NCI-H345 treated with DMSO at 0.1 percent for 48 hours (cell line): ENCODE data around the gene MXRA7.
"Not testable (repeated sequence)": the region's sequence is repeated elsewhere in the genome, so short reads cannot be mapped to it uniquely, and the experiment has no call there.

Experiments
- DNase-seq: peaks from one replicate; lab custom pipeline; 2025; ENCODE audit not compliant: unreplicated experiment; lab: John Stamatoyannopoulos, UW

The MXRA7 gene

DNA sequence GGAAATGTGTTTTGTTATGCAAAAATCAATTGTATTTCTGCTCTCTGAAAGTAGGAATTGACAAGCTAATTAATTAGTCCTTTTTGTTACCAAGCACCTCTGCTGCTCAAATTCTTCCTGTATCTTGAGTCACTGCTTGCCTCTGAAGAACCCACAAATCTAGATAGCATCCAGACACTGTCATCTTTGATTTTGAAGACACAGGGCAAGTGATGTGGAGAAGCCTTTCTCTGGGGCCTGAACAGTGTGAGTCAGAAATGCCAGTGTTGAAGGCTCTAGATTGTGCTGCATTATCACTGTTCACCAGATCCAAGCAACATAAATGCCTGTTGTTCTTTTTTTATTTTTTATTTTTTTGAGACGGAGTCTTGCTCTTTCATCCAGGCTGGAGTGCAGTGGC lies 56.4 kb downstream of the MXRA7 start:
- no peak for DNase-seq

GRCh38 chr17:76650504-76650903 lies 60.3 kb downstream of the MXRA7 start:
- no peak for DNase-seq

GRCh38 chr17:76646712-76647111 lies 64.1 kb downstream of the MXRA7 start:
- DNase-seq = no peak

DNA sequence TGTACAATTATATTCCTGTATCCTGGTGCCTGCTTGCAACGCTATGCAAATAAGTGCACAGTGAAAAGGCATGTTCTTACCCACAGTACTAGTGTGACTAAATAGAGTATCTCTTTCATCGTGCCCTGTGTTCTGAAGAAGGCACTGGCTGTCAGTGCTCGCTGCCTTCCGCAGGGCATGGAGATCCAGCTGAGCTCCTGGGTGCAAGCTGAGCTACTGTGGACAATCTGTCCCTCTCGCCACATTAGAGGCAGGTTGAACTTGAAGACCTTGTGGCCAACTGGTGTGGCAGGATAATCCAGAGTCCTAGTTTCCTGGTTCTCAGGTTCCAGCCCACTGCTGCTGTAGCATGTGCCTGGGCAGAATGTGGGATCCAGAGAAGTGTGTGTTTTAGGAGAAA lies 65.3 kb downstream of the MXRA7 start:
- no peak for DNase-seq

DNA sequence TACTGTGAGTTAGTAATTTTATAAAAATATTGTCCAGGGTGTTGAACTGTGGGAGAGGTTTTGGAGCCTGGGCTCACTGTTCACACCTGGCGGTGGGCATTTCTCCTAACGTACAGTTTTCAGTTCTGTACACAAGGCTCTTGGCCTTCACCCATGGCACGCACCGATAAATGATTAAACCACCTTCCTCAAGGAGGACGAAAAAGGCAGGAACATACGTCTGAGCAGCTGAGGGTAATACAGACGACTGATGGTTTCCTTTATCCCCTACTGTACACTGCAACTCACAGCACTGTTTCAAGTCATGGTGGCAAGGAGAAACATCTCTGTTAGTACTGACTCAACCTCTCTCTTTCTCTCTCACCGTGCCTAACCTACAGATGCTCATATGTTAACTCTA lies 65.8 kb downstream of the MXRA7 start:
- DNase-seq = no peak

- DNase-seq = no peak
Measured at GRCh38 chr17:76643553-76644148, 67.1 kb downstream of the MXRA7 start, which contains the start of gene ST6GALNAC1. ST6GALNAC1 (minus strand) TSS chr17:76643757; CDS start chr17:76643638, 119 bp downstream.

DNA sequence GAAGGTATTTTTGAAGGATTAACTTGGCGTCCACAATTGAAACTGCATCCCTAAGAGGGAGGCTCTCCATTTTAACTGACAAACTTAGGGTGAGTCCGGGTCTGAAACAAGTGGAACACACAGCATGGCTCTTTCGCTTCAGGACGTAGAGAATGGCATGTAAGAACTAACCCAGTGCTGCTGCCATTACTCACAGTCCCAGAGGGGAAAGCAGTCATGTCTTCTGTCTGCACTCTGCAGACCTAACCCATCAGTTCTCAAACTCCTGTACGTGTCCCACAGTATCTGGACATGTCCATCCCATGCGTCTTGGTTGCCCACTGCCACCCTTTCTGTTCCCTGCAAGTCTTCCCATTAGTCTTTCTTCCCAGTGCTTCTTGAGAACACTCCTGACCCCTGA lies 67.8 kb downstream of the MXRA7 start:
- DNase-seq = no peak

- no peak for DNase-seq
Measured at GRCh38 chr17:76642032-76642561, 68.7 kb downstream of the MXRA7 start.

- no peak for DNase-seq
Measured at GRCh38 chr17:76641501-76641900, 69.3 kb downstream of the MXRA7 start.

DNA sequence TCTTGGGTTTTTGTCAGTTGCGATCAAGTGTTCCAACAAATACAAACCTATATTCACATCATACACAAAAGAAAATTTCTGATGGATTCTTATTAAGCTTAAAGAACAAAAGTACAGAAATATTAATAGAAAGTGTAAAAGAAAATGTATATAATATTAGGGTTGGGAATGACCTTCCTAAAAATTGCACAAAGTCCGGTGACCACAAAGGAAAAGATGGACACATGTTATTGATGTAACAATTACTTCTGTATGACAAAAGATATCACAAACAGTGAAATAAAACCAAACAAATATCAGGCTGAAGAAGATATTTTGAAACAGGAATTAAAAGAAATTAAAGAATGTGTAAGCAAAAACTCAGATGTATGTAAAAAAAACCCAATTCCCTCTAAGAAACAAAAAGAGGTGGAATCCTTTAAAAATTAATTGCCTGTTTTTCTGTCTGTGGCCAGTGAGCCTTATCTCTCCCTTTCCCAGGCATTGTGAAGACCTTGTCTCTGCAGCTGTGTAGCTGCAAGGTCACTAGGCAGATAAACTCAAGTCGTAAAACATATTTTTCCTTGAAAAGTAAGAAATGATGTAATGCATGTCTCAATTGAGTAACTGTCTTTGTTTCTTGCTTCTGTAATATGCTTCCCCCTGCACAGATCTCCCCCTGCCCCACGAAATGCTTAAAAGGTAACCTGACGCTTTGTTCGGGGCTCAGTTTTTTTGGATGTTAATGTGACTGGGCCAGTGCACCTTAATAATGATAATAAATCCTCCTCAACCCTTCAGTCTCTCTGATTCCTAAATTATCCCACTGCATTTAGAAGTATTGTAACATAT lies 70.0 kb downstream of the MXRA7 start:
- DNase-seq = no peak

GRCh38 chr17:76638263-76638662 lies 72.5 kb downstream of the MXRA7 start:
- DNase-seq = no peak

- not testable (repeated sequence) for DNase-seq
Measured at GRCh38 chr17:76636486-76637206, 74.1 kb downstream of the MXRA7 start.

- DNase-seq = no peak
Measured at GRCh38 chr17:76635659-76636360, 75.0 kb downstream of the MXRA7 start.

DNA sequence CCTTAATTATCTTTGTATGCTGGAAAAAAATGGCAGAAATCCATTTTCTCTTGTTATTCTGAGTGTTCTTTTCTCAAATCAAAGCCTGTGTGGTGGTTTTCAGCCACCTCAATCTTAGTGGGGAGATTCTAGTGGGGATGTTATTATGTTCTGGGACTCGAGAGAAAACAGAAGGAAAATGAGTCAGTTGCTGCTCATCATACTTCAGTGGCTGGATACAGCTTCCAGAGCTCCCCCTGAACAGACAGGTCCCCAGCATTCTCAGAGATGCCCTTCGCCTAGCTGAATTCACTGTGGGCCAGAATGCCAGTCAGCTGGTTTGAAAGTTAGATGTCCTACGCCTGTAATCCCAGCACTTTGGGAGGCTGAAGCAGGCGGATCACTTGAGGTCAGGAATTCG lies 75.7 kb downstream of the MXRA7 start:
- DNase-seq = no peak

DNA sequence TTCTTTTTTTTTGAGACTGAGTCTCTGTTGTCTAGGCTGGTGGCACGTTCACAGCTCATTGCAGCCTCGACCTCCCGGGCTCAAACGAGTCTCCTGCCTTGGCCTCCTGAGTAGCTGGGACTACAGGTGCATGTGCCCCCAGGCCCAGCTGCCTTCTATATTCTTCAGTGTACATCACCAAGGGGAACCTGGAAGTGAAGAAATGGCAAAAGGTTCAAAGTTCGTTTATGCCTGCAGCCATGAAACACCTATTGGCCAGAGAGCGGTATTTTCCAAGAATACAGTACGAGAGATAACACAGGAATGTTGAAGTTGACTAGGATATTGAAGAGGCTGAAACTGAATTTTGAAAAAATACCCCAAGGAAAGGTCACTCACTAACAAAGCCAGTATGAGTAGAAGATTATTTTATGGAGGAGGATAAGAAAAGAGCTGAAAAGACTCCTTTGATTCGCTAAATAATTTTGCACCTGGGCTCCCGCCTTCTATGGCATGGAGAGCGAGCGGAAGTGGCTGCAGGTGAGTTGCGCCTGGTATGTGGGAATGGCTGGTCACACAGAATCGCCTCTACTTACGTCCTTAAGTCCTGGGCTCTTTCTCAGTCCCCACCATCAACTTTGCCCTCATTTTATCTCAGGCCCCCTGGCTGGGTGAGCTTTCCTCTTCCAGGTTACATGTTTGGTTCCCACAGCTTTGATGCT lies 77.0 kb downstream of the MXRA7 start:
- DNase-seq = no peak

DNA sequence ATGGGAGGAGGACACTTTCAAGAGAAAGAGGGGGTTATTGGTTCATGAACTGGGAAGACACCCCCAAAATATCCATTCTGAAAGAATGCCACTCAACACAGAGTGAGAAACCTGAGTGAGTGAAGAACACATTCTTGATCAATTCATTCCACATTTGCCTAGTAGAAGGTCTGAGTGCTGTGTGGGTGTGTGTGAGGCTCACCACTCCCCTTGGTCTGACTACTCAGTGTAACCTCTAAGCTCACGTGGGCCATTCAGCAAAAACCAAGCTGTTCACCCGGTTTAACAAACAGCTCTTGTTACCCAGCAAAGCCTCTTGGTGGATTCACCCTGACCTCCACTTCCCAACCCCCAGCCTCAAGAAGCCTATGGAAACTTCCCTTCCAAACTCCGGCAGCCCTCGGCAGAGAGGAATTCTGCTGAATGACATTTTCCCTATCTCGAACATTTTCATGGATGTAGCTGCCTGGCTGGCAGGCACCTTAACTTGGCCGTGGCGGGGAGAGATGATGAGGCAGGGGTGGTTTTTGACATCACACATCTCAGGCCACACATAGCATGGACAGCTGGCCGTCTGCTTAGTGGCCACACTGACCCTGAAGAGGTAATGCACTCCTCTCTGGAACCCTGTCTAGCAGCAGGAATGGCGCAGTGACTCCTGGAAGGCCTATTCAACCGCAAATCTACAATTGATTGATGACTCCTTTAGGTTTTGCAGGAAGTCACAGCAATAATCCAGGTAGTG lies 78.8 kb downstream of the MXRA7 start:
- no peak for DNase-seq

GRCh38 chr17:76630151-76630550 lies 80.6 kb downstream of the MXRA7 start:
- no peak for DNase-seq
